Measurements from ENCODE around the gene GPR82.

DNA sequence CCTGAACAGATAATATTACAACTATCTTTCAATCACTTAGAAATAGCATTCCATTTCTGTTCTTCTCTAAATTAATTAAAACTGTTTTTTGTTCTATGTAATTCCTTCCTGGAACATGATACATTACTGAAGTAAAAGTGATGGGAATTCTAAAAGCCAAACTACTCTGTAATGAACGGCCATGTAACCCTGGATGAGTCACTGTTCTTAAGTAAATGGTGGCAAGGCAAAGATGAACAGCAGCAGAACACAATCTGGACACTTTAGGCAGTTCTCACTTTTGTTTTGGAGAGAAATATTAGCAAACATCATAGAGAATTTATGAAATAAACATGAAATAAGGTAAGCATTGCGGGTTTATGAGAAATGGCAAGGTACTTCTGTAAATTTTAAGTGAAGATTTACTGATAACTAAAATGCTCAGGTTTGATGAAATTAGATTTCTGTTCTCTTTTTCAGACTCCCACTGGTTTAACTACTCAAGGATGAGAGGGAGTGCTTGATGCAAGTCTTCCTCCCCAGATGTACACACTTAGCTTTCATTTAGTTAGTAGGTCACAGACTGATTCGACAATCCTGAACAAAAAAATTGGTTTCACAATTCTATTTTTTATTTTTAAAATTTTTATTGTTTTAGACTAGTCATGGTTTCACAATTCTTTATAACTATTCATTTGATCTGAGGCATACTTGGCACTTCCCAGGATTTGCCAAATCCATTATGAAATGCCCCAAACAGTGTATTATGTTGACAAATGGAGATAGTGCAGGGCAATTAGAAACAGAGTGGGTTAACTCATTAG, 964 bp upstream of the GPR82 start:
- TF ChIP-seq, protein P1, sequence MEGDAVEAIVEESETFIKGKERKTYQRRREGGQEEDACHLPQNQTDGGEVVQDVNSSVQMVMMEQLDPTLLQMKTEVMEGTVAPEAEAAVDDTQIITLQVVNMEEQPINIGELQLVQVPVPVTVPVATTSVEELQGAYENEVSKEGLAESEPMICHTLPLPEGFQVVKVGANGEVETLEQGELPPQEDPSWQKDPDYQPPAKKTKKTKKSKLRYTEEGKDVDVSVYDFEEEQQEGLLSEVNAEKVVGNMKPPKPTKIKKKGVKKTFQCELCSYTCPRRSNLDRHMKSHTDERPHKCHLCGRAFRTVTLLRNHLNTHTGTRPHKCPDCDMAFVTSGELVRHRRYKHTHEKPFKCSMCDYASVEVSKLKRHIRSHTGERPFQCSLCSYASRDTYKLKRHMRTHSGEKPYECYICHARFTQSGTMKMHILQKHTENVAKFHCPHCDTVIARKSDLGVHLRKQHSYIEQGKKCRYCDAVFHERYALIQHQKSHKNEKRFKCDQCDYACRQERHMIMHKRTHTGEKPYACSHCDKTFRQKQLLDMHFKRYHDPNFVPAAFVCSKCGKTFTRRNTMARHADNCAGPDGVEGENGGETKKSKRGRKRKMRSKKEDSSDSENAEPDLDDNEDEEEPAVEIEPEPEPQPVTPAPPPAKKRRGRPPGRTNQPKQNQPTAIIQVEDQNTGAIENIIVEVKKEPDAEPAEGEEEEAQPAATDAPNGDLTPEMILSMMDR (IDR thresholded peaks at IDR 0.05; ENCODE audit: low read depth, low read length, poor library complexity, severe bottlenecking): no peak
- no peak for TF ChIP-seq EZH2phosphoT487 (IDR thresholded peaks at IDR 0.05; ENCODE audit: borderline replicate concordance, low read length)

Data from DOHH2 (cell line).